ENCODE data around the gene HCN3. TPM values are rescaled to one million over a fixed set of nuclear protein-coding genes. Genes with fewer than 3 reads are reported as not detected.
"Not testable (repeated sequence)": the region's sequence is repeated elsewhere in the genome, so short reads cannot be mapped to it uniquely, and the experiment has no call there.

The HCN3 gene
- total RNA-seq, 1 donor from 2014 or later = 2.5 TPM

- no peaks in the 10 kb centered on the region for H3K9me3 Mint-ChIP-seq
- intact Hi-C loops (cut with micrococcal nuclease) = no loop called here
- peak overlapping the region; percentile 100 for H3K27ac Mint-ChIP-seq
- peaks cover 50% of the 10 kb centered on the region for H3K4me1 Mint-ChIP-seq (ENCODE audit: low read depth)
- no peak for DNase-seq (ENCODE audit: low spot score)
- H3K27me3 Mint-ChIP-seq (ENCODE audit: insufficient read depth) = peaks cover 2% of the 10 kb centered on the region
- H3K4me3 Mint-ChIP-seq = peak overlapping the region; percentile 86
- H3K36me3 Mint-ChIP-seq (ENCODE audit: low read depth) = peaks cover 16% of the 10 kb centered on the region
These were observed 32.1 kb upstream of the HCN3 start for GRCh38 chr1:155245163-155245524.

DNA sequence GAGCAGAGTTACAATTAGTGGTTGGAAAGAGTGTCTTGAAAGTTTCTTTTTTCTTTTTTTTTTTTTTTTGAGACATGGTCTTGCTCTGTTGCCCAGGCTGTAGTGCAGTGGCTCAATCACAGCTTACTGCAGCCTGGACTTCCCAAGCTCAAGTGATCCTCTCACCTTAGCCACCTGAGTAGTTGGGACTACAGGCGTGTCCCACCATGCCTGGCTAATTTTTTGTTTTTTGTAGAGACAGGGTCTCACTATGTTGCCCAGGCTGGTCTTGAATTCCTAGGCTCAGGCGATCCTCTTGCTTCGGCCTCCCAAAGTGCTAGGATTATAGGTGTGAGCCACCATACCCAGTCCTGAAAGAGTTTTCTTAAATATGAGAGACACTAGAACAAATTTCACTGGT is 30.5 kb upstream of the HCN3 start:
- peaks cover 43% of the 10 kb centered on the region for H3K4me1 Mint-ChIP-seq (ENCODE audit: low read depth)
- H3K36me3 Mint-ChIP-seq (ENCODE audit: low read depth) = peaks cover 11% of the 10 kb centered on the region
- intact Hi-C loops (cut with micrococcal nuclease); H3K27me3 Mint-ChIP-seq (ENCODE audit: insufficient read depth); H3K4me3 Mint-ChIP-seq; H3K9me3 Mint-ChIP-seq; DNase-seq (ENCODE audit: low spot score): not testable (repeated sequence)
- H3K27ac Mint-ChIP-seq = peak overlapping the region; percentile 5

DNA sequence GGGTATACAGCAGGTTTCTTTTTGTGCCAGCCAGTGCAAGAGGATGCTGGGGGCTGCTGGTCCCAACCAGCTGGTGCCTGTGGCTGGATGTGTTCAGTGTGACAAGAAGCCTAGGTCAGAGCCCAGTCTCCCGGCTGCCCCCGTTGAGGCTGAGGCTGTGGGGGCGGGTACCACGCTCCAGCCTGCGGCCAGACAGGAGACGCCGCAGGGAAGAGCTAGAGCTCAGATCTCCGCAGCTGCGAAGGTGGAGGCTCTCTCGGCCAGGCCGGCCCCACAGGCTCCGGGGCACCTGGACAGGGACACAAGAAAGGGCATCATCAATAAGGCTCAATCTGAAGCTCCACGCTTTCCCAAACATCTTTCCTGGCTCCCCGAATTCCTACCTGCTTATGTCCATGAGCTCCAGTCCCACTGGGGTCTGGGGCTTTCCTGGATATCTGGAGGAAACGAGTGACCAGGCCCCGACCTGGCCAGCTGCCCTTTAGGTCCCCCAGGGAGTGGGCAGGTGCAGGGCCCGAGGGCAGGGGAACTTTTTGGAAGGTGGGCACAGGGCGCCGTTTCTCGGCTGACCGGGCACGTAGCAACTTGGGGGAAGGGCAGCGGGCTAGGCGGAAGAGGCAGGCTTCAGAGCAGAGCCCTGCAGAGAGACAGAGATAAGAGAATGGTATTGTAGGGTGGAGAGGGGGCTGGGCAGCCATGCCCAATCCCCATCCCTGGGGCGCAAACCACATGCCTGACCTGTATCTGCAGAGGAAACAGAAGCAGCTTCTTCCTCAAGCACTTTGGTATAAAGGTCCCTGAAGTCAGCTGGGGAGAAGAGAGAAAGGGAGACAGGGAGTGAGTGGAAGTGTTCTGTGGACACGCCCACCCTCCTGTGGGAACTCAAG is 29.4 kb upstream of the HCN3 start:
- peaks cover 2% of the 10 kb centered on the region for H3K27me3 Mint-ChIP-seq (ENCODE audit: insufficient read depth)
- H3K27ac Mint-ChIP-seq = no peak overlapping the region
- DNase-seq (ENCODE audit: low spot score) = no peak
- intact Hi-C loops (cut with micrococcal nuclease) = no loop called here
- peaks cover 36% of the 10 kb centered on the region for H3K4me1 Mint-ChIP-seq (ENCODE audit: low read depth)
- H3K36me3 Mint-ChIP-seq (ENCODE audit: low read depth) = peaks cover 11% of the 10 kb centered on the region
- no peak overlapping the region for H3K4me3 Mint-ChIP-seq
- H3K9me3 Mint-ChIP-seq = no peaks in the 10 kb centered on the region

DNA sequence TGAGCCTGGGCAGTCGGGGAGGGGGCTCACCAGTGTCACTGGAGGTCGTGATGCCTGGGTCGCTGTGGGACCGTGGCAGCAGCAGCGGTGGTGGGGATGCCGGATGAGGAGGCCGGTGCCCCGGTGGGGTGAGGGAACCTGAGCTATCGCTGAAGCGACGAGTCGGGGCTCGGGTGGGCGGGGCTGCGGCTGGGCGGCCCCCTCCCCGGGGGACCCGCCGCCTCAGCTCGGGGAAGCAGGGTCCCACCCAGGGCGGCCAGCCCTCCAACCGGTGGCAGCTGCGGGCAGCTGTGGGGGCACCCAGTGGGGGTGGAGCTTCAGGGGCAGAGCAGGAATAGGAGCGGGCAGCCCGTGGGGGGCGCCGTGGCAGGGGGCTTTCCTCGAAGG is 27.0 kb upstream of the HCN3 start:
- intact Hi-C loops (cut with micrococcal nuclease) = loop anchor here (1.0 kb wide), 5 partner anchors 12 to 342 kb away; partner anchors contain the start of genes FDPS, HCN3 and SCAMP3
- DNase-seq (ENCODE audit: low spot score) = peak; percentile 14
- no peaks in the 10 kb centered on the region for H3K27me3 Mint-ChIP-seq (ENCODE audit: insufficient read depth)
- no peaks in the 10 kb centered on the region for H3K9me3 Mint-ChIP-seq
- H3K27ac Mint-ChIP-seq = peak overlapping the region; percentile 23
- H3K36me3 Mint-ChIP-seq (ENCODE audit: low read depth) = peaks cover 9% of the 10 kb centered on the region
- H3K4me1 Mint-ChIP-seq (ENCODE audit: low read depth) = peaks cover 32% of the 10 kb centered on the region
- peak overlapping the region; percentile 68 for H3K4me3 Mint-ChIP-seq

DNA sequence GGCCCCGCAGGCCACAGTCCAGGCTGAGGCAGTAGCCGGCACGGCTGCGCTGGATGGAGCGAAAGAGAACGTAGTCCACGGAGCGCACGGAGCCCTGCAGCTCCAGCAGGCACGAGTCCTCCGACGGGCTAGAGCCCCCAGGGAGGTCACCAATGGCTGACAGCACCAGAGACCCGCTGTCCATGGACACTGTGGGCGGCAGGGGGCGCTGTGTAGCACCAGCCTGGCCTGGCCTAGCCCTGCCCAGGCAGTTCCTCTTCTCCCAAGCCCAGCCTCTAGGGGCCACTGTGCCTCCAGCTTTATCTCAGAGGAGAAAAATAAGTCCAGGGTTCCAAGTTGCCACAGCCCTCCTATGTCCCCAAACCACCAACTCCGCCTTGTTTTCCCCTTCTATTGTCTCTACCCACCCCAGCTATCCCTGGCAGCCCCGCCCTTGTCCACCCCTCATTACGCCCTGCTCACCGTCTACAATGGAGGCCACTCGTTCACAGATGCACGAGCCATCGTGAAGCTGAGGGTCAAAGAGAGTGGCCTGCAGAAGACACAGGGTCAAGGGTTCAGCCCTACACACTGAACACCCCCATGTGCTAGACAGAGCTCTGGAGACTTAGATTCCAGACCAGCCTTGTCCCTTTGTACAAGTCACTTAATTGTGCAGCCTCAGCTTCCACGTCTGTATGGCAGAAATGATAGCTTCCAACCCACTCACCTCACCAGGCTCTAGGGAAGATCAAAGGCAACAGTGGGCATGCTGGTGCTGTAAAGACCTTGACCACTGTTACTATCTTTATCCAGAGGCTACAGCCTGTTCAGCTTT is 26.4 kb upstream of the HCN3 start:
- H3K27ac Mint-ChIP-seq = no peak overlapping the region
- H3K36me3 Mint-ChIP-seq (ENCODE audit: low read depth) = peaks cover 9% of the 10 kb centered on the region
- no peaks in the 10 kb centered on the region for H3K27me3 Mint-ChIP-seq (ENCODE audit: insufficient read depth)
- intact Hi-C loops (cut with micrococcal nuclease) = loop anchor here (1.0 kb wide), 5 partner anchors 11 to 341 kb away; partner anchors contain the start of genes FDPS, HCN3 and SCAMP3
- DNase-seq (ENCODE audit: low spot score) = peak; percentile 92
- no peaks in the 10 kb centered on the region for H3K9me3 Mint-ChIP-seq
- peak overlapping the region; percentile 12 for H3K4me3 Mint-ChIP-seq
- H3K4me1 Mint-ChIP-seq (ENCODE audit: low read depth) = peaks cover 32% of the 10 kb centered on the region

DNA sequence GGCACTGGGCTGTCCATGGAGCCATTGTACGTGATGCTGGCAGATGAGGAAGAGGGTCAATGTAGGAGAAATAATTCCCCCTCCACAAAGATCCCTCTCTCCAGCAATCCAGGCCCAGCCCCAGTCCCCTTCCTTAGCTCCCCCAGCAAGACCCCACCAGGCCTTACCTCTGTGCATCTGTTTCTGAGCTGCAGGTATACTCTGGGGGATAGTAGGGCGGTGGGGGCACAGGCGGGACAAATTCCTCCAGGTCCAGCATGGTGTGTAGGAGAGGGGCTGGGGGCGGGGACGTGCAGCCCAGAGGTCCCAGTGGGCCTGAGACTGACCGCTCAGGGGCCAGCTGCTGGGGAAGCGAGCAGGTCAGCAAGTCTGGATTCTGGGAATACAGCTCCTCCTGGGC is 25.7 kb upstream of the HCN3 start:
- intact Hi-C loops (cut with micrococcal nuclease) = no loop called here
- H3K27ac Mint-ChIP-seq = no peak overlapping the region
- H3K9me3 Mint-ChIP-seq = no peaks in the 10 kb centered on the region
- no peak overlapping the region for H3K4me3 Mint-ChIP-seq
- H3K27me3 Mint-ChIP-seq (ENCODE audit: insufficient read depth) = no peaks in the 10 kb centered on the region
- H3K4me1 Mint-ChIP-seq (ENCODE audit: low read depth) = peaks cover 32% of the 10 kb centered on the region
- peaks cover 7% of the 10 kb centered on the region for H3K36me3 Mint-ChIP-seq (ENCODE audit: low read depth)
- no peak for DNase-seq (ENCODE audit: low spot score)

- peaks cover 42% of the 10 kb centered on the region for H3K4me1 Mint-ChIP-seq (ENCODE audit: low read depth)
- no peak for DNase-seq (ENCODE audit: low spot score)
- no peaks in the 10 kb centered on the region for H3K9me3 Mint-ChIP-seq
- no peak overlapping the region for H3K27ac Mint-ChIP-seq
- H3K27me3 Mint-ChIP-seq (ENCODE audit: insufficient read depth) = no peaks in the 10 kb centered on the region
- intact Hi-C loops (cut with micrococcal nuclease) = no loop called here
- H3K4me3 Mint-ChIP-seq = peak overlapping the region; percentile 86
- peaks cover 17% of the 10 kb centered on the region for H3K36me3 Mint-ChIP-seq (ENCODE audit: low read depth)
These were observed 24.1 kb upstream of the HCN3 start for GRCh38 chr1:155253208-155253607.

DNA sequence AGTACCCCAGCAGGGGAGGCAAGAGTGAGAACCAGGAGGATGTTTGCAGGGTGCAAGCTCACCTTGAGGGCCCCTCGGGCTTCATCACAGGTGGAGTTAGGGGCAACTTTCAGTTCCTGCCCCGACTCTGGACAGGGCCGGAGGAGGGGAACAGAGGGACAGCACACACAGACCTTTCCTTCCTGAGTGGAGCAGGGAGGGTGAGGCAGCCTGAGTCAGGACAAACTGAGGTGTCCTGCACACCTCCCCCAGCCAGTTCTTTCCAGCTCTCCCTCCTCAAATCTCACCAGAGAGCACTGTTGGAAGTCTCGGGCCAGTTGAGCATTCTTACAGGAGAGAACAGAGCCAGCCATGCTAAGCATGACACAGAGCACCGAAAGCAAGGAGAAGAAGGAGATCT is 23.5 kb upstream of the HCN3 start:
- Mint-ChIP-seq H3K9me3 (no peaks in the 10 kb centered on the region), H3K27ac (no peak overlapping the region), H3K36me3 (ENCODE audit: low read depth) (peaks cover 21% of the 10 kb centered on the region), H3K4me3 (peak overlapping the region; percentile 86), H3K27me3 (ENCODE audit: insufficient read depth) (no peaks in the 10 kb centered on the region), H3K4me1 (ENCODE audit: low read depth) (peaks cover 42% of the 10 kb centered on the region)
- DNase-seq (ENCODE audit: low spot score) = no peak
- intact Hi-C loops (cut with micrococcal nuclease) = no loop called here

- Mint-ChIP-seq H3K27me3 (ENCODE audit: insufficient read depth) (no peaks in the 10 kb centered on the region), H3K4me3 (peak overlapping the region; percentile 86), H3K27ac (peak overlapping the region; percentile 63), H3K36me3 (ENCODE audit: low read depth) (peaks cover 21% of the 10 kb centered on the region), H3K9me3 (no peaks in the 10 kb centered on the region), H3K4me1 (ENCODE audit: low read depth) (peaks cover 42% of the 10 kb centered on the region)
- intact Hi-C loops (cut with micrococcal nuclease) = no loop called here
- no peak for DNase-seq (ENCODE audit: low spot score)
These were observed 23.0 kb upstream of the HCN3 start for GRCh38 chr1:155254228-155254713.

DNA sequence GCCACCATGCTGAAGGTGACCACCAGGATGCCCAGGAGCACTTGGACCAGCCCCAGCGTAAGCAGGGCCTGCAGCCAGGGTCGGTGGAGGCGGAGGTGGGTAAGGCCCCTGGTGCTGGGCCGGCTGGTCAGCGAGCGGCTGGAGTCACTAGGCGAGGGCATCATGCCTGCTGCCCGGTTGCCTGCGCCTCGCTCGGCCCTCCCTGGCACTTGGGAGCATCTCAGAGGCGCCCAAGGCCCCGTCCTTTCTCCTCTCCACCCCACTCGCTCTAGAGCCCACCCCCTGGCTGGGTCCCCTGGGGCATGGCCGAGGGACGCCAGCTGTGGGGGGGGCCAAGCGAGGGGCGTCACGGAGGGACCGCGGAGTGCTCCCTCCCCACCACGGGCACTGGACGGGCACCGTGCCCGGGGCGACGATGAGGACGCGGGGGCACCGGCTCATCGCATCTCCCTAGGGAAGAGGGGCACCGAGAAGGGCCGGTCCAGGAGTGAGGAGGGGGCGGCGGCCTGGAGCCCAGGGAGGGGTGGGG is 22.5 kb upstream of the HCN3 start:
- no peaks in the 10 kb centered on the region for H3K27me3 Mint-ChIP-seq (ENCODE audit: insufficient read depth)
- H3K4me1 Mint-ChIP-seq (ENCODE audit: low read depth) = peaks cover 42% of the 10 kb centered on the region
- H3K27ac Mint-ChIP-seq = peak overlapping the region; percentile 63
- H3K36me3 Mint-ChIP-seq (ENCODE audit: low read depth) = peaks cover 22% of the 10 kb centered on the region
- intact Hi-C loops (cut with micrococcal nuclease) = loop anchor here (1.0 kb wide), 3 partner anchors 10 to 69 kb away; partner anchors contain the start of gene HCN3
- peak overlapping the region; percentile 86 for H3K4me3 Mint-ChIP-seq
- DNase-seq (ENCODE audit: low spot score) = no peak
- no peaks in the 10 kb centered on the region for H3K9me3 Mint-ChIP-seq

GRCh38 chr1:155255243-155256007 is 21.8 kb upstream of the HCN3 start, which contains the start of gene ENTREP3:
Gene ENTREP3, minus strand, starts transcription at chr1:155255483. Its CDS starts 606 bp downstream, at chr1:155254877.
- peak; percentile 75 for DNase-seq (ENCODE audit: low spot score)
- H3K27ac Mint-ChIP-seq = peak within 1 kb of the TSS; percentile 63
- peaks cover 26% of the 10 kb centered on the region for H3K36me3 Mint-ChIP-seq (ENCODE audit: low read depth)
- intact Hi-C loops (cut with micrococcal nuclease) = loop anchor here (1.0 kb wide), 3 partner anchors 11 to 68 kb away; partner anchors contain the start of gene HCN3
- H3K4me1 Mint-ChIP-seq (ENCODE audit: low read depth) = peaks cover 46% of the 10 kb centered on the region
- H3K4me3 Mint-ChIP-seq = peak within 1 kb of the TSS; percentile 86
- H3K27me3 Mint-ChIP-seq (ENCODE audit: insufficient read depth) = no peaks in the 10 kb centered on the region
- H3K9me3 Mint-ChIP-seq = no peaks in the 10 kb centered on the region

All from activated T-helper 1 cell treated with anti-CD3 and anti-CD28 coated beads, Interleukin-12 subunit alpha, Interleukin-12 subunit beta, Interleukin-2, Interleukin-4 antibody, amounts not matched to agents 30 ng/mL and 10 ng/mL and 1 ng/mL, durations not matched to agents 14 hours and 24 hours and 36 hours (primary cell).